GM12874 (cell line): ENCODE results near the gene LYPLAL1.

Experiments
- TF ChIP-seq, protein P1 (sequence below): IDR thresholded peaks from 2 replicates; pipeline ENCODE4 v1.5.1; 2011; ENCODE audit warnings: low read depth, mild to moderate bottlenecking, control low read depth, low read length, moderate library complexity; ENCODE audit not compliant: insufficient read depth

LYPLAL1 gene

DNA sequence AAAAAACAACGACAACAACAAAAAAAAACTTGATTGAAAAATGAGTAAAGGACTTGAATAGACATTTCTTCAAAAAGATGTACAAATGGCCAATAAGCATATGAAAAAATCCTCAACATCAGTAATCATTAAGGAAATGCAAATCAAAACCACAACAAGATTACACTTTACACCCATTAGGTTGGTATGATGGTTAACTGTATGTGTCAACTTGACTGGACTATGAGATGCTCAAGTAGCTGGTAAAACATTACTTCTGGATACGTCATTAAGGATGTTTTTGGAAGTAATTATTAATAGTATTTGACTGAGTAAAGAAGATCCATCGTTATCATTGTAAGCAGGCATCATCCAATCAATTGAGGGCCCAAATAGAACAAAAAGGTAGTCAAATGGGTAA lies 34.9 kb upstream of the LYPLAL1 start:
- TF ChIP-seq, protein P1, sequence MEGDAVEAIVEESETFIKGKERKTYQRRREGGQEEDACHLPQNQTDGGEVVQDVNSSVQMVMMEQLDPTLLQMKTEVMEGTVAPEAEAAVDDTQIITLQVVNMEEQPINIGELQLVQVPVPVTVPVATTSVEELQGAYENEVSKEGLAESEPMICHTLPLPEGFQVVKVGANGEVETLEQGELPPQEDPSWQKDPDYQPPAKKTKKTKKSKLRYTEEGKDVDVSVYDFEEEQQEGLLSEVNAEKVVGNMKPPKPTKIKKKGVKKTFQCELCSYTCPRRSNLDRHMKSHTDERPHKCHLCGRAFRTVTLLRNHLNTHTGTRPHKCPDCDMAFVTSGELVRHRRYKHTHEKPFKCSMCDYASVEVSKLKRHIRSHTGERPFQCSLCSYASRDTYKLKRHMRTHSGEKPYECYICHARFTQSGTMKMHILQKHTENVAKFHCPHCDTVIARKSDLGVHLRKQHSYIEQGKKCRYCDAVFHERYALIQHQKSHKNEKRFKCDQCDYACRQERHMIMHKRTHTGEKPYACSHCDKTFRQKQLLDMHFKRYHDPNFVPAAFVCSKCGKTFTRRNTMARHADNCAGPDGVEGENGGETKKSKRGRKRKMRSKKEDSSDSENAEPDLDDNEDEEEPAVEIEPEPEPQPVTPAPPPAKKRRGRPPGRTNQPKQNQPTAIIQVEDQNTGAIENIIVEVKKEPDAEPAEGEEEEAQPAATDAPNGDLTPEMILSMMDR: no peak

DNA sequence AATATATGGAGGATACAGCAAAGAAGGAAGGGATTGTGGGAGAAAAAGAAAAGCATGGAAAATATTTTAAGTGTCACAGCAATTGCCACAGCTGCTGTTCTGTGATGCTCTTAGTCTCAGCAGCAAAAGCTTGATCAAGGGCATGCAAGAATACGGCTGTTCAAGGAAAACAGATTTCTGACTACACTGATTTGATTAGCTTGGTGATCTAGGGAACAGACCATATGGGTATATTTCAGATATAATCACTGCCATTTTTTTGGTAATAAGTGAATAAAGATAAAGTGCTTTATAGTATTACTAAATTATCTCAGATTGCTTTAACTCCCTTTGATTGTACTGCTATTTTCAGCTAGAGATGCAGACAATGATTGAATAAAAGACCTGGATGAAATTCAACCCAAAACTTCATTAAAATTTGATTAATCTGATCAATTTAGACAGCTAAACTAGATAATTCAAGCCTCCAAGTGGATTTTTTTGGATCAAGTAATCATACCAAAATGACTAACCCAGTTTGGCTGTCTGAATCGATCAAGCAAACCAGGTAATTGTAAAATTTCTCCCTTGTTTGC lies 33.3 kb upstream of the LYPLAL1 start:
- TF ChIP-seq, protein P1: no peak

DNA sequence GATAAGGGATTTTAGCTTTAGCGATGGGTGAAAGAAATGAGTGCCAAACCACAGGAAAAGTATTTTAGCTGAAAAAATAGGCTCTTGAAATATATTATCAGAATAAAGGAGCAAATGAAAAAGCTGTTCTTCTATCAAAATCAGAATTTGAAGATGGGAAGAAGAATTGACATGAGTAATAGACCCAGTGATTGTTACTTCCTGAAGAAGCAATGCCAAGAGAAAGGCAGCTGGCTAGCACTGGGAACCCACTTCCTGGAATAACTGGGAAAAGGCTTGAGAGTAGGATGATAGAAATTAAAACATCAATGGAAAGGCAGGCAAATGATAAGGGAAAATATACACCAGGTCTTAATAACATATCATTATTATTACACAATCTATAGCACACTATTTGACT lies 29.9 kb upstream of the LYPLAL1 start:
- TF ChIP-seq, protein P1: no peak

DNA sequence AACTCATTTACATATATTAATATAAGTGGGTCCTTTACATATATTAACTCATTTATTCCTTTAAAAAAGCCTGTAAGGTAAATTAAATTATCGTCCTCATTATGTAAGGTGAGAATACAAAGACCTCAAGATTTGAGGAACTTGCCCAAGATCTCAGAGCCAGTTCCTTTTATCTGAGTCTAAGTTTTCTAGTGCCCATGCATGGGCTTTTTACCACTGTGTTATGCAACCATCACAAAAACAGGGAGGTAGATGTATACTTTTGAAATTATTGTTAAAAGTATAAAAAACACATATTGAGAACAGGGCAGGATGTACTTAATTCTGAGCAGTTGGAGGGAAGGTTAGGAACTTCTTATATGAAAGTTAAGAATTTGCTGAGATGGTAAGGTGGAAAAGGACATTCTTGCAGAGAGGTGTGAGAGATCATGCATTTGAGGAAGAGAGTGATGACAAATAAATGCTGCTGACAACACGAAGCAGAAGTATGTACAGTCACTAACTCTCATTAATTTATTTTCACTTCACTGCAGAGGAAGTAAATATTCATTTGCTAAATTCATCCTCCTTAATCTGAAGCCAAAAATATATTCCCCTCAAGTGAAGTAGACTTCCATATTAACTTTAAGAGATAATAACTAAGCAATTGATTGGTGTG lies 28.9 kb upstream of the LYPLAL1 start:
- TF ChIP-seq, protein P1: no peak

DNA sequence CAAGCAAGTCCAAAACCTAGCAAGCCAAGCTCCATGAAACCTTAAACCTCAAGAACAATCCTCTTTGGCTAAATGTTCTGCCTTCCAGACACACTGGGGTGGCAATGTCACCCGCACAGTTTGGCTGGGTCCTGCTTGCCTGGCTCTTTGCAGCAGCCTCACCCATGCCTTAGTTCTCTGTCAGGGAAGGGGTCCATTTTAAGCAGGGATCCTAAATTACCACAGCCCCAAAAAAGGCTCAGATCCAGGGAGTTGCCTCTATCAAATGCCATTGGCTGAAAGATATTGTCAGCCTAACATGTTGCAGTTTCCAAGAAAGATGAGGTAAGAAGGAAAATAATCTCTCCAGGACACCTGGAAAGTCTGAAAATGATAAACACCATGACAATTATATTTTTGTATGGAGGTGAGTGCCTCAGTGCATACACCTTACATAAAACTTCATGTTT lies 26.1 kb upstream of the LYPLAL1 start:
- TF ChIP-seq, protein P1: no peak

DNA sequence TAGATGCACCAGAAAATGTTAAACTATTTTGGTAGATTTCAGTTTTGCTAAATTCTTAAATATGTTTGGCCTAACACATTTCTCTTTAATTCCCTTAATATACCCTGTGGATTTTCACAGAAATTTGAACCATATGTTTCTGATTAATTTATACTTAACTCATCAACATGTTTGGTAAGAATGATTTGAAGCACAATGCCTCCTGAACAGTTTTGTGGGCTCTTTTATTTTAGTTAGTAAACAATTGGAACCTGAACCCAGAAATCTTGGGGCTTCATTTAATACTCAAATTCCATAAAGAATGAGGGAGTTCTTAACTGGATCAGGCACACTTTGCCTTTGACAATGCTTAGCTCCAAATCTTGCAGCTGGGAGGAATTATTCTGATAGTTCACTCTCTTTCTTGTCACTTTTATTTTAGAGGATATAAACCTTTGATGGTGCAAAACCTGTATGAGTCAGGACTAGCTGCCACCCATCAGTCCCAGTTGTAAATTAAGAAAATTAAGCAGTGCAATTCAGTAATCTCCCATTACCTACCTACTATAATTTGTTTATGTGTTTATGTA lies 24.6 kb upstream of the LYPLAL1 start:
- TF ChIP-seq, protein P1: no peak

DNA sequence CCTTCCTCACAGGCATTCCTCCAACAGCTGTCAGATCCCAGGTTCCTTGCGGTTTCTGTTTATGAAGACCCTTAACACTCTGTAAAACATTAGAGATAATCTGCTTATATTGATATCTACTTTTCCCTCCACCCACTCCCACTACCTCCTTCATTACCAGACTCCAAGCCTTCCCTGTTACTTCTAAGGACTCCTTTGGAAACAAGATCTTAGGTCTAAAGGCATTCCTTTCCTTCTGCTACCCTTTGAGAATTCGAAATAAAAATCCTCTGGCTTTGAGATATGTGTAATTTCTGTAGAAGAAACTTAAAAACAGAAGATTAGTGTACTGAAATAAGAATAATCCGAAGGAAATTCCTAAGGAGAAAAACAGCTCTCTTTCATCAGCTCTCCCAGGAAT lies 23.7 kb upstream of the LYPLAL1 start:
- TF ChIP-seq, protein P1: no peak
